Stimulated activated CD8-positive, alpha-beta memory T cell treated with anti-CD3 and anti-CD28 coated beads, Interleukin-15, amount 100 ng/mL, for 4 hours (primary cell): ENCODE data around the gene SLC2A10.
A peak's percentile ranks its signal among the peaks of the same experiment; 100 is the strongest.

Source experiments
- DNase-seq, 2 donors: peaks; one replicate each; pipeline ENCODE4 v3.0.0-alpha.2; 2020; ENCODE audit warnings: low read depth in 2 of 2

Gene SLC2A10

DNA sequence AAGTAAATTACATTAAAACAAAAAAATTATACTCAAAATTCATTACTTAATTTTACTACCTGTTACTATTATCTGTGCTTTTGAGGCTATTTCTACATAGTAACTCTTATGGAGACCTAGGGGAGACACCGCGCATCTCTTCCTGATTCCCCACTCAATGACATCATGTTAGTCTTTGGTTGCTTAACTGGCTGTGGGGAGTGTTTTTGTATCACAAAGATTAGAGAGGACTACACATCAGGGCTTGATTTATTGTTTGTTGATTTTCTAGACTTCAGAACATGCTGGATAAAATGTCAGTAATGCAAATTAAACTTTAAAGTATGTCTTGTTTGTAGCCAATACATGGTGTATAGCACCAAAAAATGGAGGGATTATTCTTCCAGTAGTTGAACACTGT, 26.0 kb downstream of the SLC2A10 start:
- DNase-seq = no peak

DNA sequence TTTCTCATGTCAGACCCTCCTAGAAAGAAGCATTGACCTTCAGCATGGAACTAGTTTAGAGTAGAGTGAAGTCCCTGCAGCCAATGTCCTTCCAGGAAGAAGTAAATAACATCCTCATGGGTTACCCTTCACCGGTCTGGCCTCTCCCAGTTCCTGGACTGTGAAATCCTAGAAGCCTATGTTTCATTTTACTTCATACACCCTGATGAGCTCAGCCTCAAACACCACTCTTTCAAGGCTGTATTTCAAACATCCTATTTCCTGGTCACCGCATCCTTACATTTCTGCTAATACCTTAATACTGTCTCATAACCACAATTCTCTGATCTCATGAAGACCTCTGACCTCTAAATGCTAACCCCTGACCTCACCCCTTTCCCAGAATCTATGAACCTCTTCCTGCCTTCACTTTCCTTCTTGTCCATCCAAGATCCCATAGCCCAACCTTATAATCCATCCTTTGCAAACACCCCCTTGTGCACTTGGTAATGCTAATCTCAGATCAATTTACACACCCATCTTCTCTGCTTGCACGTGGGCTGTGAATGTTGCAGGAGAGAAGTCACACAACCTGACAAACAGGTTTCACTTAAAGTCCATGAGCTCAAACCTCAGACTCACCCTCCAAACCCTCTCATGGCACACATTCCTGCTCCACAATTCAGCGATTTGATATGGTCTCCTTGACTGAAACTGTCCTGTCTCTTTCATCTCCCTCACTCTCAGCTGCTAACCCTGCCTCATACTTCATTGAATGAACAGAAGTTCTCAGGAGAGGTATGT, 30.2 kb downstream of the SLC2A10 start:
- DNase-seq = no peak

DNA sequence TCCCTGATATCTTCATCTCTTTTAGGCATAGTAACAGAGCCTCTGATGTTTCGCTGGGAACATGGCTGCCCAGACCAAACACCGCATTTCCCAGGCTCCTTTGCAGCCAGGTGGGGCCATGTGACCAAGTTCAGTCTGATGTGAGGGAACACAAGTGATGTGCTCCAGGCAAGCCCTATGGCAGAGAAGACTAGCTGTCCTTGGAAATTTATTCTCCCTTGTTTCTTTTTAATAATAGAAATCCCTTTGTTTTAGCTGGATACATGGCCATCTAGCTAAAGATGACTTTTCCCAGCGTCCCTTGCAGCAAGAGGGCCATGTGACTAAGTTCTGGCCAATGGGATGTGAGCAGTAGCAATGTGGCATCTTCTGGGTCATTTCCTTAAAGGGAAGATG, 30.8 kb downstream of the SLC2A10 start:
- no peak for DNase-seq

DNA sequence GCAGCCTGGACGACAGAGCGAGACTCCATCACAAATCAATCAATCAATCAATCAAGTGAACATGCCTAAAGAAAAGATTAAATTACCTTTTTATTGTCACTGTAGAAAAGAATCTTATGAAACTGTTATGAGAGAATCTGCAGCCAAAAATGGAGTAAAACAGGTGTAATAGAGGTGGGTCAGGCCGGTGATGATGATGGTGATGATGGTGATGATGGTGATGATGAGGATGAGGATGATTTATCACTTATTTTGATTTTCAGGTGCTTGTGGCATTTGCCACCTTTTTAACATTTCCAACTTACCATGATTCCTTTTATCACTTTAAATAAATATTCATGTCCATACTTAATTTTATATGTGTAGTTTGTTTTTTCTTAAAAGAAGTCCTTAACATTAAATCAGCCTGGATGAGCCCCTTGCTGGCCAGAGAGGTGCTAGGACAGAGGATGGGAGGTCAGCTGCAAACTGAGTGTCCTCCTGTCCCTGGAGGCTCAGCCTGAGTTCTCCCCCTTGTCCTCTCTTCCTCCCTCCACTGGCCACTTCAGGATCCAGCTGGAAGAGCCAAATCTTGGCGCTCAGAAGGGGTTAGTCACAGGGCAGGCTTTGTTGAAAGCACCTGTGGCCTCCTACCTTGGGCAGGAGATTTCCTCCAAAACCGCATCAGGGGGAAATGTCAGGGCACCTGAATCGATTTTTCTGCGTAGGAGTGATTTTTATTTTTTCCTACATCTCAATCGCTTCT, 32.6 kb downstream of the SLC2A10 start:
- DNase-seq = no peak

DNA sequence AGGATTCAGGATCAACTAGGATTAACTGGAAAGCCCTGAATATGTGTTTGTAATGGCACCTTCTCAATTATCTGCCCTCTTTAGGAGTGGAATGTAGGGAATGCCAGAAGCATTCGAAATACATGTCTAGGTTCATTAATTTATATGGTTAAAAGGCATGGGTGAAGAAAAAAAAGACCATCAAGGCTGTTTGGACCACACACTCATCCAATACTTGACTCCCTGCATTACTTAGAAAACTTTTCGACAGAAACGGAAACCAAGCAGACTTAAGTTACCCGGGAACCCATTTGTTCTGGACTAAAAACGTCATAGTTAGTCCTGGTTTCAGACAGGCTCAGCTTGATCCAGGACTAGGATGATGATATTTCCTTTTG, 33.2 kb downstream of the SLC2A10 start:
- DNase-seq = no peak

DNA sequence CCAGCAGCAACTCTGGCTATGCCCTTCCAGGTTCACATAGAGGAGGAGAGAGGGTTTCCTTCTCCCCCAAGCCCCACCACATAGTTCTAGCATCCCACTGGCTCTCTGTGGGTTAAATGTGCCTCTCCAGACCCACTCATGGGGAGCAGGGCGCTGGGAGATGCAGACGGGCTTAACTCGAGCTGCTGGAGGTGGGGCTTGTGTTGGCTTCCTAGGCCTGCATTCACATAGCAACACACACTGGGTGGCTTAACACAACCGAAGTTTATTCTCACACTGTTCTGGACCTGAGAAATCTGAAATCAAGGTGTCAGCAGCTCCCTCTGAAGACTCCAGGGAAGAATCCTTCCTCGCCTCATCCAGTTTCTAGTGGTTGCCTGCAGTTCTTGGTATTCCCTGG, 33.6 kb downstream of the SLC2A10 start:
- DNase-seq = no peak

DNA sequence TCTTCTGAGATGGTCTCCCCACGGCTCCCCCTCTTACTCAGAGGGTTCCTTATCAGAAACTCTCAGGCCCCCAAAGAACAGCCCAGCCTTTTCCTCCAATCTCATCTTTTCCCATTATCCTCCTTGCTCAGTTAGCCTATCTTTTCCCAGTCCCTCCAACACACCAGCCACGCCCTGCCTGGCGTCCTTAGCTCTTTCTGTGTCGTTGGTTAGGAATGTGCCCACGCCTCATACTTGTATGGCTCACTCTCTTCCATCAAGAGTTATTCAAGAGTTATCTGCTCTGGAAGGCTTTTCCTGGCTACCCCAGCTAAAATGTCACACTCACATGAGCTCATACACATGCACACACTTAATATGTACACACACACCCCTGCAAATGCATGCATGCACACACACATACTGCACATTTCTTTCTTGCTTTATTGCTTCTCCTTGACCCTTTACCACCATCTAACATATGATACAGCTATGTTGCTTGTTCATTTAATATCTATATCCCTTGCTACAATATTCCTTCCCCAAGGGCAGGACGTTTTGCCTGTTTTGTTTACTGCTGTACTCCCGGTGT, 37.6 kb downstream of the SLC2A10 start:
- DNase-seq = no peak

DNA sequence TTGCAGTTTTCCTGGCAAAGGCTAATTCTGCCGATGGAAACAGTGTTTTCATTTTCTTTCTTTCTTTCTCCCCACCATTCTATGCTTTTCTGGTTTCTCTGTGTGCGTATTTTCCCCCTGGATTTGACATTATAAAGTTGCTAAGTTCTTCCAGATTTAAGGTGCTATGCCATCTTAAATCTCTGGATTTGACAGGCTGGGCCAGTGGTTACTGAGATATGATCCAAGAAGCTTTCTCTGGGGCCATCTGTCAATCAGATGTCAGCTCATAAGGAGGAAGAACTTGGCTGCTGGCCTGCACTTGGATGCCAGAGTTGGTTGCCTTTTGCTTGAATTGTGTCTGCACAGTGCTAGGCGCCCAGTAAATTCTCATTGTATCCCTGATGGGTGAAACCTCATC, 39.7 kb downstream of the SLC2A10 start:
- DNase-seq = no peak

DNA sequence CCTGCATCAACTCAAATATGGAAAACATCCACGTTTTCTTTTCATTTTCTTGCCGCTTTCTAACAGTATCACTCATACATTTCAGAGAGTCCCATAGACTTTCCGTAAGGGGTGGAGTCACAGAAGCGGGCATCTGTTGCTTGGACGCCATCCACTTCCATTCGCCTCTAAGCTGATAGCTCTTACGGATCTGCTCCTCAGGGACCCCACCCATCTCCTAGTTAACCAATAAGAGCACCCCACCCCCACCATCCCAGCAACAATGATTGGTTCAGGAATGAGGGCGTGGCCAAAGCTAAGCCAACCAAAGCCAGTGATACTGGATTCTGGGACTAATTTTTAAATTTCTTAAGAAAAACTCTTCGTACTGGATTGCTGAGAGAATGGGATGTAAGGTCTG, 42.4 kb downstream of the SLC2A10 start:
- DNase-seq = no peak

DNA sequence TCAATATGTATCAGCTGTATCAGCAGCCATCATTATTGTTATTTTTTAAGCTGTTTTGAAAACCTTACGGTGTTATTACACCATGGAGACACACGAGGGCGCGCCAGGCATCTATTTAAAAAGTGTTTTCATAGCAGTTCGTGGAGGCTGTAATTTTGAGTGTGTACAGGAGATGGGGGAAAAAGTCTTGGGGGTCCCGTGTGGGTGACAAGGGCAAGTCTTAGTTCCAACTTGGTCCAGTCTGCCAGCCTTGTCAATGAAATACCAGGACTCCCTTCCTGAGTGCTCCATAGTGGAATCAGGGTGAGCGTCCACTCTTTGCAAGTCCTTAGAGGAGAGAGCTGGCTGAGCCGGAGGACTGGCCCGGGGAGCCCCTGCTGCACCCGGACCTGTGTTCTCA, 43.3 kb downstream of the SLC2A10 start:
- peak in 1 of 2 donors; percentile 3 for DNase-seq

DNA sequence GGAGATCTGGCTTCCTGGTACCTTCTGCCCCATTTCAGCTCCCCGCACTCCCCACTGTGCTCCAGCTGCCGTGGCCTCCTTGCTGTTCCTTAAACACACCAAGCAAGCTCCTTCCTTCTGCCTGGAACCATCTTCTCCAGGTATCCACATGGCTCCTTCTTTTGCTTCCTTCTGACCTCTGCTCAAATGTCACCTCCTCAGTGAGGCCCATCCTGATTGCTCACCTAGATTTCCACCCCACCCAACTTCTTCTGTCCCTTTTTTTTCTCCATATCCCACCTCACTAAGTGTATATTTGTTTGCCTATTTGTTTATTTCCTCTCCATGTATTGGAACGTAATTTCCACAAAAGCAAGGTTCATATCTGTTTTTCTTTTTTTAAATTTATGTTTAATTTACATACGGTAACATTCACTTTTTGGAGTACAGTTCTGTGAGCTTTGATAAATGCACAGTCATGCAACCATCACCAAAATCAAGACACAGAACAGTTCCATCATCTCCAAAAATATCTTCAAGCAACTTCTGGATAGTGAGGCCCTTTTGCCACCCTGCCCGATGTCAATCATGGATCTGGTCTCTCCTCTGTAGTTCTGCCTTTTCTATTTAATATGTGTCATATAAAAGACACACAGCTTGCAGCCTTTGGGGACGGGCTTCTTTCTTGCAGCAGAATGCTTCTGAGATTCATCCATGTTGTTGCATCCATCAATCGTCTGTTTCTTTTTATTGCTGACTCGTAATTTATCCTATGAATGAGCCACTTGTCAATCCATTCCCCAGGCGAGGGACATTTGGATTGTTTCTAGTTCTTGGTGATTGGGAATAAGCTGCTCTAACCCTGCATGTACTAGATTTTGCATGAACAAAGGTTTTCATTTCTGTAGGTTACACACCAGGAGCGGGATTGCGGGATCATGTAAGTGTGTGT, 46.3 kb downstream of the SLC2A10 start:
- no peak for DNase-seq

DNA sequence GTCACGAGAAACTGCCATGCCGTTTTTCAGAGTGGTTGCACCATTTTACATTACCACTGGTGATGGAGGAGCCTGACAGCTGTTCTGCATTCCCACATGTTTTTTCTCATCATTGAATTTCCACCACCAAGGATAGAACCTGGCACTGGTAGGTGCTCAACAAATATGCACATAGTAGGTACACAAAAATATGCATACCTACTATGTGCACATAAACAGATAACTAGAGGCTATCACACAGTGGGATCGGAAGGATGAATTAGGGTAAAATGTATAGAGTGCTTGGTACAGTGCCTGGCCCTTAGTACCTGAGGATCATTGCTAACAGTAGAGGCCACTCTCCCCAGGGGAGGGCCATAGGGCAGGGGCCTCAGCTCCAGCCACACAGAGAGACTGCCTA, 47.0 kb downstream of the SLC2A10 start:
- no peak for DNase-seq

DNA sequence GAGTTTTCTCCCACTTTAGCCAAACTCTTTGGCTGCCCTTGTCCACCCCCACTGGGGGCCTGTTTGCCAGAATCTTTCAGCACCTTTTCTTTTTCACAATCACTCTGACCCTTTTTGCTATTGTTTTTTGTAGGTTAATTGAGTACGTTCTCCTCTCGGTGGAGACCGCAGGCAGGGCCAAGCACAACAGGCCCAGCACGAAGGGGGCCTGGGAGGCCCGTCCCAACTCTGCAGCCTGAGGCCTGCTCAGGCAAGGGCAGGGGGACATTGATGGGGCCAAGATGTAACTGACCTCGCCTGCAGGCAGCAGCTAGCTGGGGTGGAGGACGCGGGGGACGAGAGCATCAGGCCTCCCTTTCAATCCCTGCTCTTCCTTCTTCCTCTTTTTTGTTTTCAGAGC, 47.7 kb downstream of the SLC2A10 start:
- no peak for DNase-seq

DNA sequence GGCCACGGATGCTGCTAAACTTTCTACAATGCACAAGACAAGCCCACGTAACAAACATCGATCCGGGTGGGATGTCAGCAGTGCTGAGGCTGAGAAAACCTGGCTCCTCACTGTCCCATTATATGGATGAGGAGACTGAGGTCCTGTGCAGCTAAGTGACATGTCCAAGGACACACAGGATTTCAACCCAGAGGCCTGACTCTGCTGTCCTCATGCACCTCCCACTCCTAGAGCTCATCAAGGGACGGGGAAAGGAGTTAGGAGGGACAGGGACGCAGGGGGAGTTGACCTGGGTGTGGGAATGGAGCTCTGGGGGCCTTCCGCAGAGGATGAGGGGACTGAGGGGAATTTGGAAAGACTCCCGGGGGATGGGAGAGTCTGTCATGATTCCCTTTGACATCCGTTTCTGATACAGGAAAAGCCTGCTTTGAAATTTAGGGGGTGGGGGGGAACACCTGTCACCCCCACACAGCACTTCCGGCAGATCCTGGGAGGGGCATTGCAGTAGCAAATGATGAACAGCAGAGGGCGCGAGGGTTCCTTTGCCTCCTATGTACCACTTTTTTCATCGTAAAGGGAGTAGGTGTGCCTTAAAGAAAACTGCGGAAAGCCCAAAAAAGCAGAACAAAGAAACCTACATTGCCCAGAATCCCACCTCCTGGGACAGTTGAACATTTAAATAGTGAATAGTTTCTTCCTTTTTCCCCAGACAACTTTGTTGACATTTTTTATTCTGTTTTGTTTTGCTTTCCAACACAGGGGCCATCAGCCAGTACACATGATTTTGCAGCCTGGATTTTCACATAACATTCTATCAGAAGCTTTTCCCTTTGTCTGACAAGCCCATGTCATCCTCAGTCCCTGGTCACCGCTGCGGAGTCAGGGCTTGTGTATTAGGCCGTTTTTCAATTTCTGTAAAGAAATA, 48.6 kb downstream of the SLC2A10 start:
- DNase-seq = peak; percentile 7 to 9

DNA sequence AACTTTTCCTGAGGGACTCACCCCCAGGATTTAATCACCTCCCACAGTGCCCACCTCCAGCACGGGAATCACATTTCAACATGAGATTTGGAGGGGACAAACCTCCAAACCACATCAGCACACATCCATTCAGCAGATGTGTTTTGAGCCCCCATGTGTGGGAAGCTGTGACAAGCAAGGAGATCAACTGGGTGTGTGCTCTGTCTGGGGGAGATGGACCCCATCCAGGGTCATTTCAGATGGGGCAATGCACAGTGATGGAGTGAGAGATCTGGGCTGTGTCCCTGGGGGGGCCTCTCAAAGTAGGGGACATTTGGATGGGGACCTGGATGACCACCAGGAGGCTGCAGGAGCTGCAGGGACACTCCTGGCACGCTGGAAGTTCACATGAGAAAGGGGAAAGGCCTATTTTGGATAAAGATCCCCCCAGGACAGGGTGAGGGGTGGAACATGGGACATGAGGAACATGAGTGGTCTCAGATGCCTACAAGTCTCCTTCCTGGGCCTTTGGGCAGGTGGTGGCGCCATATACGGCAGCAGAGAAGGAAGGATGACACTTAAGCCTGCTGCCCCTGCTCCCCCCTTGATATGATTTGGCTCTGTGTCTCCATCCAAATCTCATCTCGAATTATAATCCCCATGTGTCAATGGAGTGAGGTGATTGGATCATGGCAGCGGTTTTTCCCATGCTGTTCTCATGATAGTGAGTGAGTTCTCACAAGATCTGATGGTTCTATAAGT, 49.6 kb downstream of the SLC2A10 start:
- no peak for DNase-seq

DNA sequence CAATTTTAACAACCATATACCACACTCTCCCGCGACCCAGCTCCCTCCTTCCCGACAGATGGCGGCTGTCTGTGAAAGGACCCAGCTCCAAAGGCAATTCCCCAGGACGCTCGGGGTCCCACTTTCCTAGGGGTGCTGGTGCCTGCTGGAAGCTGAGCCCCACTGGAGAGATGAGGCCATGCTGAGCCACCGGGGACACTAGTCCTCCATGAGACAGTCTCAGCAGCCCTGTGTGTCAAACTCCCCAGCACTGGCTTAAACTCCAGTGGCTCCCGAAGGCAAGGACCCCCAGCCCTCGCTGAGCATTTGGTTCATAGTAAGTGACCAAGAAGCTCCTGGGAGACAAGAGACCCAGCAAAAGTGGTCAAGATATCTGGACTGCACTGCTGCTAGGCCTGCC, 52.1 kb downstream of the SLC2A10 start:
- no peak for DNase-seq

DNA sequence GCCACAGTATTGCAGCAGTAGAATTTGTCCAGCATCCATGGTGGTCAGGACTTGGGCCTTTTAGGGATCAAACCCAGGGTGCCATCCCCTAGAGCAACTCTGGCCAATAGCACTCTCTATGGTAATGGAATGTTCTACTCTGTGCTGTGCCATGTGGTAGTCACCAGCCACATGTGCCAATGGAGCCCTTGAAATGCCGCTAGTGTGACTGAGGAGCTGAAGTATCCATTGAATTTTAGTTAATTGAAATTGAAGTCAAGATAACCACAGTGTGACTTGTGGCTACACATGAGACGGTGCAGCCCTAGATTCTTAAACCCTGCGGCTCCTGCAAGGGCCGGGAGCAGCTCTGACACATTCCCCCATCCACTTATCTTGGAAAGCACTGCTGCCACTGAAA, 54.6 kb downstream of the SLC2A10 start:
- DNase-seq = no peak

DNA sequence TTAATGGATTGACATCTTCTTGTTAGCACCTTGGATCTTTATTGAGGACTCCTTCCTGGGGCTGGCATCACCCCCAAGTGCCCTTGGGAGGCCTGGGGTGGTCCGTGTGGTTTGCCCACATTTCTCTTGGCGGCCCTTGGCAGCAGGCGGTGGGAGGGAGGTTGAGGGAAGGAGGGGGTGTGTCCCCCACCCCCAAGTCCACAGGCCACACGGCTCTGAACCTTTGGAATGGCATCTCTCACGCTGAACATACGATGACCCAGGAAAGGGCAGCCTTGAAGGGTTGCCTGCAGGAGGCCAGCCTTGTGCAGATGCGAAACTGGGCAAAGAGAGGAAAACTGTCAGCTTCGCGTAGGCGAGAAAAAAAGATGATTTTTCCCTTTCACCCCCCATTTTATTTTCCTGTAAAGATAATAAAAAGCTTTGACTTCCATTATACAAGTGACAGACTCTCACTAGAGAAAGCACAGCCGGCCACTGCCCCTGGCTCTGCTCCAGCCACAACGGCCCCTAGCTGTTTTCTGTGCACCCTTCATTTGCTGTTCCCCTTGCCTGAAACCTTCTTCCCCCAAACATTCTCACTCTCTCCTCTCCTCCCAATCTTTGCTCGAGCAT, 56.2 kb downstream of the SLC2A10 start:
- no peak for DNase-seq

DNA sequence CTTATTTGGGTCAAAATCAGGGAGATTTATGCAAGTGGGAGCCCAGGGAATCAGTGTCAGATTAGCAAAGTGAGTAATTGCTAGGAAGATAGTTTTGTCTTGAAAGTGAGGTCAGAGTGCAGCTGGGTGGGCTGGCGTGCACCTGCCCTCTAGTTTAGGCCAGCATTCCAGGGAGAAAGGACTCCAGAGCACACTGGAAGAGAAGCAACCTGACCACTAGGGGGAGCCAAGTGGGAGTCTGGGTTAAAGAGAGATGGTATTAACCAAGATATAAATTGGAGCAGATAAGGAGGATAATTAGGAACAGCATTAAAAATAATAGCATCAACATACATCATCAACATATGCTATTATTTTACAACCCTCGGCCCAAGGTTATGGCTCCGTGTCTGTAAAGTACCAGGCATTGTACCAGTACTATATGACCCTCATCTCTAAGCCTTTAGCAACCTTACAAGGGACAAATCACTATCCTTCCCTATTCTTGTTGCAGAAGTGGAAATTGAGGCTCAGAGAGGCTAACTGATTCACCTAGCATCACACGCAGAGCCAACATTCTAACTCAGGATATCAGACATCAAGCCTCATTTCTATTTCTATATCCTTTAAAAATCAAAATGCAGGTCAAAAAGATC, 57.8 kb downstream of the SLC2A10 start:
- no peak for DNase-seq
